Lower leg skin (tissue), 4 donors: ENCODE data around the gene NCOA5. TPM values are rescaled to one million over a fixed set of nuclear protein-coding genes. Genes with fewer than 3 reads are reported as not detected.
A peak's percentile ranks its signal among the peaks of the same experiment; 100 is the strongest.

Source experiments
- DNase-seq, 2 donors: peaks; one replicate each; pipeline ENCODE4 v3.0.0-alpha.2; 2019; ENCODE audit warnings: low spot score in 2 of 2
- H3K4me3 ChIP-seq: fragments of 200-600 bp; sonication (generic); 2 replicates; pipeline ENCODE4 v1.5.1; 2017; ENCODE audit warnings: mild to moderate bottlenecking, low read depth; ENCODE audit not compliant: poor library complexity, severe bottlenecking
- POLR2A ChIP-seq, 2 donors: fragments of 450-650 bp; IDR thresholded peaks; one replicate each; pipeline ENCODE4 v1.6.1; 2016 to 2017; ENCODE audit warnings: antibody characterized with exemption in 2 of 2, mild to moderate bottlenecking in 1 of 2, moderate library complexity in 1 of 2
- WGBS, 2 donors: methylation state at CpG; one replicate each; pipeline ENCODE4 v1.1.5; 2018; 5-methylcytosine and 5-hydroxymethylcytosine counted together
- intact Hi-C: fragments of 100-400 bp; cut with DNase I; formaldehyde crosslinking; loops from one replicate; pipeline ENCODE4 v1.15.0; 2023; ENCODE audit warnings: low total_unique reads
- total RNA-seq, 4 donors: library from RNA; depleted of rRNA; stranded (reverse); fragments of >200 nt; gene quantifications; one replicate each; pipeline ENCODE4 v1.1.0, GENCODE V29; 2016
- TF ChIP-seq, protein P1 (sequence below), 3 donors: fragments of 450-650 bp; IDR thresholded peaks; one replicate each; pipeline ENCODE4 v1.5.1; 2016; ENCODE audit warnings: antibody characterized with exemption in 3 of 3, mild to moderate bottlenecking in 3 of 3, moderate library complexity in 2 of 3

The NCOA5 gene
- total RNA-seq, 4 donors from 2014 or later = 27.7 to 51.5 (median 41.2) TPM

DNA sequence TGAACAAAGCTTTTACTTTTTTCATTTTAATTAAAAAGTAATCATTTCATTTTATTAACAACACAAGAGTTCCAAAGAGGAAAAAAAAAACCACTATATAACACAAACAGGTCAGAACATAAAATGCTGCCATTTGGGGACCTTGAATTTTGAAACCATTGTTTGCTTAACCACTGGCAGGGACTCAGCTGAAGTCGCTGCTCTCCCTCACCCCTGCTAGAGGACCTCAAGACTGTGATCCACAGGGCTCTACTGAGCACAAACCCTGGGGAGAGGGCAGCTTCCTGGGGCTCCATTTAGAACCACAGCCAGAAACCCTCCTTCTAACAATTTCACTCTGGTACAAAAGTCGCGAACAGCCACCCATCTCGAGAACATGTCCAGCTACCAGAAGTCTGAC lies 28.8 kb downstream of the NCOA5 start:
- H3K4me3 ChIP-seq = no peak overlapping the region
- intact Hi-C loops = no loop called here
- 87 to 95% methylated on average over 4 of the region's 4 CpGs for WGBS, 2 donors
- TF ChIP-seq, protein P1, sequence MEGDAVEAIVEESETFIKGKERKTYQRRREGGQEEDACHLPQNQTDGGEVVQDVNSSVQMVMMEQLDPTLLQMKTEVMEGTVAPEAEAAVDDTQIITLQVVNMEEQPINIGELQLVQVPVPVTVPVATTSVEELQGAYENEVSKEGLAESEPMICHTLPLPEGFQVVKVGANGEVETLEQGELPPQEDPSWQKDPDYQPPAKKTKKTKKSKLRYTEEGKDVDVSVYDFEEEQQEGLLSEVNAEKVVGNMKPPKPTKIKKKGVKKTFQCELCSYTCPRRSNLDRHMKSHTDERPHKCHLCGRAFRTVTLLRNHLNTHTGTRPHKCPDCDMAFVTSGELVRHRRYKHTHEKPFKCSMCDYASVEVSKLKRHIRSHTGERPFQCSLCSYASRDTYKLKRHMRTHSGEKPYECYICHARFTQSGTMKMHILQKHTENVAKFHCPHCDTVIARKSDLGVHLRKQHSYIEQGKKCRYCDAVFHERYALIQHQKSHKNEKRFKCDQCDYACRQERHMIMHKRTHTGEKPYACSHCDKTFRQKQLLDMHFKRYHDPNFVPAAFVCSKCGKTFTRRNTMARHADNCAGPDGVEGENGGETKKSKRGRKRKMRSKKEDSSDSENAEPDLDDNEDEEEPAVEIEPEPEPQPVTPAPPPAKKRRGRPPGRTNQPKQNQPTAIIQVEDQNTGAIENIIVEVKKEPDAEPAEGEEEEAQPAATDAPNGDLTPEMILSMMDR (IDR thresholded peaks at IDR 0.05) = no peak
- TF ChIP-seq POLR2A (IDR thresholded peaks at IDR 0.05) = no peak
- DNase-seq = no peak

- TF ChIP-seq, protein P1 (IDR thresholded peaks at IDR 0.05) = no peak
- no peak for TF ChIP-seq POLR2A (IDR thresholded peaks at IDR 0.05)
- intact Hi-C loops = no loop called here
- peak in 1 of 2 donors; percentile 22 for DNase-seq
- H3K4me3 ChIP-seq = no peak overlapping the region
- WGBS, 2 donors = 43 to 52% methylated on average over 2 of the region's 2 CpGs
These were observed 29.4 kb downstream of the NCOA5 start for GRCh38 chr20:46060301-46060881.

DNA sequence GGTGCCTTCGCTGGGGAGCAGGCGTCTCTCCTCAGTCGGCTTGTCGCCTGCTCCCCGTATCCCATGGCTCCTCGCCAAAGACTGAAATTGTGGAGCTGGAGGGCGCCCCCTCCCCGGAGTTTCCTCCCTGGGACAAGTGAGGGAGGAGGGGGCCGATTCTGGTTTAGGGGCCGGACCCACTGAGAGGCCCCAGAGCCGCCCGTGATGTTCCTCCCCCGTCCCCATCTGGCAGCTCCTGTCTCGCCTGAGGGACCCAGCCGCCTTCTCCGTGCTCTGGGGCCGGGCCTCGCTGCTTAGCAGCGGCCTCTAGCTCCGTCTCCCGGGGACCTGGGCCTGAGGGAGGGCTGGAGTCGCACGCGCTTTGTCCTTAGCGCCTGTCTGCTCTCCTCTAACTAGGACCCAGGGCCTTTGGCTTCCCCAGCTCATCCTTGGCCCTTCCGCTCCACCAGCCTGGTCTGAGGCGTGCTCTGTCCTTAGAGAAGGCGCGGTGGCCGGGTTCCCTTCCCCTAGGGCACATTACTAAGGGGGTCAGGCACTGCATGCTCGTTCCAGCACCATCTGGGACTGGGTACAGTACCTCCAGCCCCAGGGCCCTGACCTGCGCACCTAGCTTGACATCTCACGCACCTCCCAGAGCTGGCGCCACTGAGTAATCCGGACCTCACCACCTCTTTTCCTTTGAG lies 31.0 kb downstream of the NCOA5 start:
- TF ChIP-seq POLR2A (IDR thresholded peaks at IDR 0.05) = no peak
- TF ChIP-seq, protein P1 (IDR thresholded peaks at IDR 0.05) = no peak
- no peak overlapping the region for H3K4me3 ChIP-seq
- WGBS, 2 donors = 14 to 23% methylated on average over 23 to 31 of the region's 35 CpGs
- DNase-seq = peak in 1 of 2 donors; percentile 80
- intact Hi-C loops = no loop called here

GRCh38 chr20:46057856-46058598 lies 31.7 kb downstream of the NCOA5 start:
- 3 to 8% methylated on average over 47 to 66 of the region's 66 CpGs for WGBS, 2 donors
- intact Hi-C loops = no loop called here
- DNase-seq = peak; percentile 33 to 91
- TF ChIP-seq, protein P1 (IDR thresholded peaks at IDR 0.05) = no peak
- TF ChIP-seq POLR2A (IDR thresholded peaks at IDR 0.05) = no peak
- no peak overlapping the region for H3K4me3 ChIP-seq

DNA sequence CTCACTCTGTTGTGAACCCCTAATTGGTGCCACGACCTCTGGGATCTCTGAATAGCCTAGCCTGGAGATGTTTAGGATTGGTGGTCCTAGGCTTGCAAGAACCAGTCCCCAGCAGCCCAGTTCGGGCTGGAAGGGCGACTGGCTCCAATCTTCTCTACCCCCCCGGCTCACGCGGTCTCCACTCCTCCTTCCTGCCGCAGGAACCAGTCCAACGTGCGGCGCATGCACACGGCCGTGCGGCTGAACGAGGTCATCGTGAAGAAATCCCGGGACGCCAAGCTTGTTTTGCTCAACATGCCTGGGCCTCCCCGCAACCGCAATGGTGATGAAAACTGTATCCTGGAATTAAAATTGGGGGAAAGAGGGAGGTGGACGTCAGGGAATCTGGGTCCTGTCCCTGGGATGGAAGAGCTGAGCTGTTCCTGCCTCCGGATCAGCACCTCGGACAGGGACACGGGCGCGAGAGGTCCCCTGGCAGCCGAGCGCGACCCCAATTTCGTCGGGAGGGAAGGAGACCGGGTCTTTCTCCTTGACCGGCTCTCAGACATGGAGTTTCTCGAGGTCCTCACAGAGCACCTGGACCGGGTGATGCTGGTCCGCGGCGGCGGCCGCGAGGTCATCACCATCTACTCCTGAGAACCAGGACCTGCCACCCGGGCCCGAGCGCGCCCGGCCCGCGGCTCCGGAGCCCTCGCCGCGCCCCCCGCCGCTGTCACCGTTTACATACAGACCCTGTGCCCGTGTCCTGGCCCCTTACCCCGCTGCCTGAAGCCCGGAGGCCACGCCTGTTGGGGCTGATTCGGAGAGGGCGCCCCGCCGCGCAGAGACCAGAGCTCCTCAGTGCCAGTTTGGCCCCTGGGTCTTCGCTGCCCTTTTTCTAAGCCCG lies 32.5 kb downstream of the NCOA5 start:
- TF ChIP-seq POLR2A (IDR thresholded peaks at IDR 0.05) = no peak
- TF ChIP-seq, protein P1 (IDR thresholded peaks at IDR 0.05) = no peak
- H3K4me3 ChIP-seq = no peak overlapping the region
- intact Hi-C loops = no loop called here
- DNase-seq = peak in 1 of 2 donors; percentile 83
- WGBS, 2 donors = 17 to 36% methylated on average over 29 to 45 of the region's 65 CpGs
